Loucy (cell line): ENCODE data around the gene COL11A1.

Source experiments
- EZH2phosphoT487 ChIP-seq: fragments of 200-600 bp; IDR thresholded peaks from 2 replicates; pipeline ENCODE4 v1.6.1; 2018; ENCODE audit warnings: antibody characterized with exemption, mild to moderate bottlenecking, moderate library complexity, borderline replicate concordance
- TF ChIP-seq, protein P1 (sequence below): fragments of 200-600 bp; sonication (generic); conservative IDR thresholded peaks from 2 replicates; pipeline ENCODE4 v1.5.1; 2014; ENCODE audit warnings: mild to moderate bottlenecking, antibody characterized with exemption, low read length

- TF ChIP-seq, protein P1, sequence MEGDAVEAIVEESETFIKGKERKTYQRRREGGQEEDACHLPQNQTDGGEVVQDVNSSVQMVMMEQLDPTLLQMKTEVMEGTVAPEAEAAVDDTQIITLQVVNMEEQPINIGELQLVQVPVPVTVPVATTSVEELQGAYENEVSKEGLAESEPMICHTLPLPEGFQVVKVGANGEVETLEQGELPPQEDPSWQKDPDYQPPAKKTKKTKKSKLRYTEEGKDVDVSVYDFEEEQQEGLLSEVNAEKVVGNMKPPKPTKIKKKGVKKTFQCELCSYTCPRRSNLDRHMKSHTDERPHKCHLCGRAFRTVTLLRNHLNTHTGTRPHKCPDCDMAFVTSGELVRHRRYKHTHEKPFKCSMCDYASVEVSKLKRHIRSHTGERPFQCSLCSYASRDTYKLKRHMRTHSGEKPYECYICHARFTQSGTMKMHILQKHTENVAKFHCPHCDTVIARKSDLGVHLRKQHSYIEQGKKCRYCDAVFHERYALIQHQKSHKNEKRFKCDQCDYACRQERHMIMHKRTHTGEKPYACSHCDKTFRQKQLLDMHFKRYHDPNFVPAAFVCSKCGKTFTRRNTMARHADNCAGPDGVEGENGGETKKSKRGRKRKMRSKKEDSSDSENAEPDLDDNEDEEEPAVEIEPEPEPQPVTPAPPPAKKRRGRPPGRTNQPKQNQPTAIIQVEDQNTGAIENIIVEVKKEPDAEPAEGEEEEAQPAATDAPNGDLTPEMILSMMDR: no peak
- no peak for TF ChIP-seq EZH2phosphoT487
These were observed 228.8 kb downstream of the COL11A1 start for GRCh38 chr1:102879439-102879993.
